Right renal pelvis (tissue), 4 donors: ENCODE results near the gene HINFP. TPM values are rescaled to one million over a fixed set of nuclear protein-coding genes. Genes with fewer than 3 reads are reported as not detected.
"Not testable (repeated sequence)": the region's sequence is repeated elsewhere in the genome, so short reads cannot be mapped to it uniquely, and the experiment has no call there.

Source experiments
- DNase-seq, 4 donors: peaks; one replicate each; pipeline ENCODE4 v3.0.0-alpha.2; 2013; ENCODE audit warnings: low read depth in 4 of 4, low spot score in 3 of 4, missing footprints in 1 of 4
- polyA plus RNA-seq, 4 donors: library from polyadenylated mRNA; unstranded; fragments of 120-200 nt; gene quantifications; one replicate each; pipeline ENCODE4 v1.2.1, GENCODE V29; 2013; ENCODE audit not compliant: insufficient read length in 4 of 4

Gene HINFP
- polyA plus RNA-seq, 4 donors, result 26.5 to 33.2 (median 30.0) TPM

GRCh38 chr11:119154178-119154577 lies 32.8 kb downstream of the HINFP start:
- no peak for DNase-seq

- no peak for DNase-seq
Observed at GRCh38 chr11:119155733-119156492, 34.5 kb downstream of the HINFP start.

GRCh38 chr11:119156496-119156895 lies 35.1 kb downstream of the HINFP start:
- no peak for DNase-seq

- no peak for DNase-seq
Observed at GRCh38 chr11:119157063-119157462, 35.7 kb downstream of the HINFP start.

GRCh38 chr11:119158467-119158866 lies 37.1 kb downstream of the HINFP start:
- DNase-seq, result no peak

- DNase-seq, result no peak
Observed at GRCh38 chr11:119160151-119160550, 38.8 kb downstream of the HINFP start.

GRCh38 chr11:119161871-119162270 lies 40.5 kb downstream of the HINFP start:
- DNase-seq, result no peak

GRCh38 chr11:119166368-119167076 lies 45.1 kb downstream of the HINFP start:
- peak in 2 of 4 donors; percentile 37 to 44 for DNase-seq

- not testable (repeated sequence) for DNase-seq
Observed at GRCh38 chr11:119167077-119167458, 45.7 kb downstream of the HINFP start.

- no peak for DNase-seq
Observed at GRCh38 chr11:119167933-119168332, 46.6 kb downstream of the HINFP start.

GRCh38 chr11:119168471-119169281 lies 47.3 kb downstream of the HINFP start, which contains the start of gene NLRX1:
NLRX1 (plus strand) TSS chr11:119168725; CDS start chr11:119171404, 2,679 bp downstream.
- DNase-seq, result peak; percentile 57 to 71 (median 68)

GRCh38 chr11:119169282-119169719 lies 47.9 kb downstream of the HINFP start:
- no peak for DNase-seq

- DNase-seq, result no peak
Observed at GRCh38 chr11:119172513-119172912, 51.1 kb downstream of the HINFP start.

GRCh38 chr11:119173453-119173852 lies 52.1 kb downstream of the HINFP start:
- DNase-seq, result no peak

GRCh38 chr11:119175493-119176077 lies 54.2 kb downstream of the HINFP start:
- DNase-seq, result no peak

GRCh38 chr11:119178166-119178680 lies 56.8 kb downstream of the HINFP start:
- DNase-seq, result no peak

GRCh38 chr11:119179342-119179741 lies 58.0 kb downstream of the HINFP start:
- no peak for DNase-seq

- DNase-seq, result no peak
Observed at GRCh38 chr11:119179983-119180382, 58.6 kb downstream of the HINFP start.

GRCh38 chr11:119180729-119181676 lies 59.6 kb downstream of the HINFP start:
- DNase-seq, result no peak
